PFSK-1 (cell line): ENCODE data around the gene AGTR1.

Source experiments
- FOXP2 ChIP-seq: optimal IDR thresholded peaks from 2 replicates; pipeline ENCODE3; 2011; ENCODE audit warnings: borderline replicate concordance, control low read depth, inconsistent platforms; ENCODE audit not compliant: insufficient read depth; ENCODE audit errors: extremely low read length, extremely low read depth
- POLR2AphosphoS5 ChIP-seq: IDR thresholded peaks from 2 replicates; pipeline ENCODE4 v1.6.1; 2012; ENCODE audit warnings: low read depth, mild to moderate bottlenecking, control low read depth, low read length, moderate library complexity
- REST ChIP-seq, 2 experiments: IDR thresholded peaks; 2 replicates each; pipeline versions ENCODE4 v1.6.1 to v1.8.0; 2011 to 2012; ENCODE audit warnings: low read depth in 2 of 2, low read length in 2 of 2, control low read depth in 1 of 2, inconsistent platforms in 1 of 2, mild to moderate bottlenecking in 1 of 2, moderate library complexity in 1 of 2; ENCODE audit not compliant: insufficient read depth in 1 of 2
- SIN3A ChIP-seq: IDR thresholded peaks from 2 replicates; pipeline ENCODE4 v1.6.1; 2012; ENCODE audit warnings: mild to moderate bottlenecking, low read length, moderate library complexity, borderline replicate concordance; ENCODE audit not compliant: insufficient read depth
- TAF1 ChIP-seq: IDR thresholded peaks from 2 replicates; pipeline ENCODE4 v1.6.1; 2012; ENCODE audit warnings: low read length, control low read depth, borderline replicate concordance; ENCODE audit not compliant: insufficient read depth

The AGTR1 gene

GRCh38 chr3:148714521-148714920, 16.8 kb downstream of the AGTR1 start:
- no peak for TF ChIP-seq POLR2AphosphoS5
- no peak for TF ChIP-seq TAF1
- TF ChIP-seq REST (IDR thresholded peaks at IDR 0.05; ENCODE audit: insufficient read depth in 1 of 2, low read depth in 2 of 2, low read length in 2 of 2): no peak
- no peak for TF ChIP-seq SIN3A
- TF ChIP-seq FOXP2: no peak

- no peak for TF ChIP-seq SIN3A
- TF ChIP-seq POLR2AphosphoS5: no peak
- TF ChIP-seq TAF1: no peak
- no peak for TF ChIP-seq REST (IDR thresholded peaks at IDR 0.05; ENCODE audit: insufficient read depth in 1 of 2, low read depth in 2 of 2, low read length in 2 of 2)
- TF ChIP-seq FOXP2: no peak
Observed at GRCh38 chr3:148716657-148717056, 19.0 kb downstream of the AGTR1 start.

- TF ChIP-seq POLR2AphosphoS5: no peak
- TF ChIP-seq FOXP2: no peak
- TF ChIP-seq REST (IDR thresholded peaks at IDR 0.05; ENCODE audit: insufficient read depth in 1 of 2, low read depth in 2 of 2, low read length in 2 of 2): no peak
- TF ChIP-seq TAF1: no peak
- TF ChIP-seq SIN3A: no peak
Observed at GRCh38 chr3:148717885-148718561, 20.3 kb downstream of the AGTR1 start.

GRCh38 chr3:148718982-148719862, 21.5 kb downstream of the AGTR1 start:
- TF ChIP-seq TAF1 (no peak), REST (IDR thresholded peaks at IDR 0.05; ENCODE audit: insufficient read depth in 1 of 2, low read depth in 2 of 2, low read length in 2 of 2) (no peak), FOXP2 (no peak), POLR2AphosphoS5 (no peak), SIN3A (no peak)
